SW480 (cell line): ENCODE data around the gene OGFRL1.
A peak's percentile ranks its signal among the peaks of the same experiment; 100 is the strongest.
"Not testable (repeated sequence)": the region's sequence is repeated elsewhere in the genome, so short reads cannot be mapped to it uniquely, and the experiment has no call there.

ENCODE experiments used
- DNase-seq: peaks from one replicate; pipeline ENCODE4 v3.0.0-alpha.2; 2016; ENCODE audit warnings: low spot score

Gene OGFRL1

DNA sequence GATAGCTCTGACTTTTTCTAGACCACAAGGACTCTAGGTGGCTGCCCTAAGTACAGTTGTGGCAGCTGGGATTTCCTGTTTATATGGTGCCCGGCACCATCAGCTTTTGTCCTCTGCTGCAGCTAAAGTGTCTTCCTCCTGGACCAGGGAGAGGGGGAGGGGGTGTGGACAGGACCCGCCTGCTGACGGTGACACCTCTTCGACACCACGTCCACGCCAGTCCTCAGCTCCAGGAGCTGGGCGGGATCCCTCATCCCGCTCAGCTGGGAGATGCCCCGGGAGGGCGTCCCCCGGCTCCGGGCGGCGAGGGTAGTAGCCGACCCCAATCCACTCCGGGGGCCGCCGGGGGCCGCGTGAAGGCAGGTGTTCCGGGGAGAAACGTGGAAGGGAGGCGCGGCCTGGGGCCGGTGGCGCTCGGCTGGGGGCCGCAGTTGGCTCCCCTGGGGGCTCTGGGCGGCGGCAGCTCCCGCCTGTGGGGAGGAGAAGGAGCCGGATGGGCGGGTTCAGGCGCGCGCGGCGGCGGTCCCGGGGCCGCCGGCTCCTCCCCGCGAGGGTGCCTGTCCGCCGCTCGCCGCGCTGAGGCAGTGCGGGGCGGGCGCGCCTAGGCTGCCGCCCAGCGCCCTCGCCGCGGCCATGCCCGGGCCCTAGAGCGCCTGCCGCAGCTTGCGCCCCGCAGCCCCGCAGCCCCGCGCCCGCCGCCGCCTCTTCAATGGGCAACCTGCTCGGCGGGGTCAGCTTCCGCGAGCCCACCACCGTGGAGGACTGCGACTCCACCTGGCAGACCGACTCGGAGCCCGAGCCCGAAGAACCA is at the start of gene OGFRL1:
OGFRL1 (plus strand) TSS at position 584 of the 811 bp plus-strand sequence; CDS start at position 710, 126 bp downstream.
- peak; percentile 72 for DNase-seq

DNA sequence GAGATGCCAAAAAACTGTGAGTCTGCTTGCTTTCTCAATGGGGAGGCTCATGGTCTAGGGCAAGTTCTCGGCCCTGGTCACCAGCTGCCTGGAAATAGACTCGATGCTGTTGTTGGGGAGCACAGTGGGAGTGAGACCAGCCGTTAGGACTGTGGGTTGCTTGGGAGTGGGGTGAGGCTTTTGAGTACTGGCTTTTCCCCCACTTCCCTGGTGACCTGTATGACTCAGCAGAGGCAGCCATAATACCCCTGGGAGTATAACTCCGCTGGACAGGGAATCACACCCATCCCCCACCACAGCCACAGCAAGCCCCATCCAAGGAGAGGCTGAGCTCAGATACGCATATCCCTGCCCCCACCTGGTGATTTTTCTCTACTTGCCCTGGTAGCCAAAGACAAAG is 48.9 kb upstream of the OGFRL1 start:
- DNase-seq: no peak

DNA sequence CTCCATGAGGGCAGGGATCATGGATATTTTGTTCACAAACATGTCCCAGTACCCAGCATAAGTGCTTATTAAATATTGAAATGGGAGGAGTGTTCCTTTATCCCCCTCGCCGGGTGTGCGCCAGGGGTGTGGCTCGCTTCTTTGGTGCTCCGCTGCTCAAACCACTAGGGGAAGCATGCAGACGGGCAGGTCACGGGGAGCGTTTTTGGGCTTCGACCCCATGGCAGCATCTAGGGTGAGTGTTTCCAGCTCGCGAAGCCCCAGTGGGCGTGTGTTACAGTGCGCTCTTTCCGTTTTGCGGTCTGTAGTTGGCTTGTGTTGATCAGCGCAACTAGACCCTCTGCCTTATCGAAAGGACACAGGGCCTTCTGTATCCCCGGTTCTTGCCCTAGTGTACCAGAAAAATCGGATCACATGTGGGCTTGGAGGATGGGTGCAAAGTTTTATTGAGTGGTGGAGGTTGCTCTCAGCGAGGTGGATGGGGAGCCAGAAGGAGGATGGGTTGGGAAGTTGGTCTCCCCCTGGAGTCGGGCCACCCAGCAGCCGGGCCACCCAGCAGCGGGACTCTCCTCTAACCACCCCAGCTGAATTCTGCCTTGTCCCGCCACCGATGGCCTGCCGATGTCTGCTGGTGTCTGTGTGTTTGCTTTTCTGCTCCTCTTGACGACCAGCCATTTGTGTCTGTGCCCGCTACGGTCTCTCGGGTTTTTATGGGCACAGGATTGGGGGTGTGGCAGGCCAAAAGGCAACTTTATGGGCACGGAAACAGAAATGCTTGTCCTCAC is 43.2 kb upstream of the OGFRL1 start:
- DNase-seq: no peak

DNA sequence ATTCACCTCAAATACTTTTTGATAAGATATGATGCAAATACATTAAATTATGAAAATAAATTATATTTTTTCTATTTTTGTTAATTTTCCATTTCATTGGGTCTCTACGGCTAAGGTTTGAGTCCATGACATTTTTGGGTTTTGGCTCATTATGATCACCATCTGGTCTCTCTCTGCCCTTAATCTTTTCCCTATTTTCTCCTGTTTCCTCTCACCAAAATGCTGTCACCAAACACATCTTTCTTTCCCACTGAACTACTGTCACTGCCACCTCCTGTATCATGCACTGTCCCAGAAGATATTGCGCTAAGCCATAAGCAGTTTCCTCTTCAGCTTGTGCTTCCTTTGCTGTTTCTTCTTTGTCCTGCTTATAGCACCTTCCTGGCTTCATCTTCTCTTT is 42.0 kb upstream of the OGFRL1 start:
- no peak for DNase-seq

DNA sequence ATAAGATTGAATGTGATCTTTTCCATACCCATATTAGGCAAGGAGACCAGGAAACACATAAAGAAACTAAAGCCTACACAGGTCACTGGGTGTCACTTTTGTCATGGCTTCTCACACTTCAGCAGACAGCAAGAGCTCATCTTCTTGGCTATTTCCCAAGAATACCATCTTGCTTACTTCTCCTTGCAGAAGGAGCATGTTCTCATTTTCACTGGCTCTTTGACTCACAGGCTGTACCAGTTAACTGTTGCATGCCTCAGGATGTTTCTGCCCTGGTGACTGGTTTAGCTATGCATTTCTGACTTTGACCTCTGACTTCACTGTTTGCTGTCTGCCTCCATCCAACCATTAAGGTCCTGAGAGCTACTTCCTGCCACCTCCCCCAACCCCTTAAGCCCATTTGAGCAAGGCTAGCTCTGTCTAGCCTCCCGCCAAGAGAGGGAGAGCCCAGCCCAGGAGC is 40.3 kb upstream of the OGFRL1 start:
- DNase-seq: no peak

DNA sequence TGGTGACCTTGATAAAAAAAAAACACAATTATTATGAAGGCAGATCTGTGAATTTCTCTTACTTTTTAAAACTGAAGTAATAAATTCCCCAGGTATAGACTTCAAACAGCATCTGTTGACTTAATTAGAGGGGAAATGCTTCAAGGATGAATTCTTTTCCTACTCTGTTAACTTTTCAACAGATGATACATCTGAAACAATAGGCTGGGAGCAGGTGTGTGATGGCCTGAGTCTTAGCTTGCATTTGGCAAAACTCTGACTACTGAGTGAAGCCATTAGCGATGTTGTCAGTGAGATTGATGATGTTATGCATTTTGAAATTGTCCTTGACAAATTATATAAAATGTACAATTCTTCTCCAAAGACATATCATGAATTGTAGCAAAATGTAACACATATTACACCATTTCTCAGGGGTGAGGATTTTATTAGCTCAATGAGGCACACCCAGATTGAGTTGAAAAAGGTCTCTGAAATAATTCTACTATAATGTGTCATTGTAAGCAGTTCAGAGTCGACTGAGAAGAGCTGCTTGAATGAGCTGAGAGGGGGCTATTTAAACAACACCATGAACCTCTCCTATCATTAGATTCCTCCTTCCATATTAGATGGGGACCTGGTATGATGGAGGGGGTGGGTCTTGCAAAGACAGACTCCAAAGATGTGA is 39.6 kb upstream of the OGFRL1 start:
- DNase-seq: no peak

DNA sequence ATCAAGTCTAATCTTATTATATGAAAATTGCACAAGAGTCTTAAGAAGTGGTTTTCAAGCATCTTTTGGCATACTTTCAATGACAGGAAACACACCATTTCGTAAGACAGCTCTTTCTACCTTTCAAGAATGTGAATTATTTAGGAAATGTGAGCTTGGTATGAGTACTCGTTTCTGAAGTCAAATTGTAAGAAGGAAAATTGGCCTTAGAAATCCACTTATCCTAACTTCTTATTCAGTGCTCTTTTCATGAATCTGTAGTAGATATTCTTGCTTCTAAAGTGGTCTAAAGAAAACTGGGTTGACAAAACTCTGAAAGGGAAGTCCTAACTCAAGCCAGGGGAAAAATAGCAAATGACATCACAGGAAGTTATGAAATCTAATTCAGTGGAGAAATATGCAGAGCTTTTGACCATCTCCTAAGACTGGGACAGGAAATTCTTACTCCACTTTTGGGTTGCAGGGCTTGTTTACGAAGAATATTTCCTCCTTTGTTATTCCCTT is 38.5 kb upstream of the OGFRL1 start:
- DNase-seq: no peak

DNA sequence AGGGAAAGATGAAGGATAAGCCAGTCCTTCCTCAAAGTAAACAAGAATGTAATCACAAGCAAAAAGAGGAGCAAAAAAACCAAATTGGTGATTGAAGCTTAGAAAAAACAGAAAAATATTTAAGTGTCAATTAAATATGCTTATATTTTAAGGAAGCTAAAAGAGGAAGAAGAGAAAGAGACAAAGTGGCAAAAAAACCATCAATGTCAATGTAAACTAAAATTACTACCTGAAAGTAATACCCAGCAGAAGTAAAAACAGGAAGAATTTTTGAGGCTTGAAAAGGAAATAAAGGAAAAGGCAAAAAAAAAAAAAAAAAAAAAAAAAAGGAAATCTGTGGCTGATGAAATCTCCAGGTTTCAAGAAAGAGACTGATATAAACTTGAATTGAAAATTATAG is 36.2 kb upstream of the OGFRL1 start:
- no peak for DNase-seq

DNA sequence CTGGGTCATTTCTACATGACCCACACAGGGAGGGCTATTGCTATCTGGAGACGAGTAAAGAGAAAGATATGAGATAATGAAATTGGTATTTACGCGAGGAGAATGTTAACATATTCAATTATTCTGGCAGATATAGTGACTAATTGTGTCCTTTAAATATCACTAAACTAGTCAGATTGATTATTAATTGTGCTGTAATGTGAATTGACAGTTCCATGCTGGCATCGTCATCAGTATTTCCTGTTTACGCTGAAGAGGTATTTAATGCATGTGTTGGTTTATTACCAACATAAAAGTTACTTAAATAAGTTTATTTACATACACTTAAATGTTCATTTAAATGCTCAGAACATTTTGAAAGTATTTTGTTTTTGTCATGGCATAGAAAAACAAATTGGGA is 35.7 kb upstream of the OGFRL1 start:
- no peak for DNase-seq

DNA sequence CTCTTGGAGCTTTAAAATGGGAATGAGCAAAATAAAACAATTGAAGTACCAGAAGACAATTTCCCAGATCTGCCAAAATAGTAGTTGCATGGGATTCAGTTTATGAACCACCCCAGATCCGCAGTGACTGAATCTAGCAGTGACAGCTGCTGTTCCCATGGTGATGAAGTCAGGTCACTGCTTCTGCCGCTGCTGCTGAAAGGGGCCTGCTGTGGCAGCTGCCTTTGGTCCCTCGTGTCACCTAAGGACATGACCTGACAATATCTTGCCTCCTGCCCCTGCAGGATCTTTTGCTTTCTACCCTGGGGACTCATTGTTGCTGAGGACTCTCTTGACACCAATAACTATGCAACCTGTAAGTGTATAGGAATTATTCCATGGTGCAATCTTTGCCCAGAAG is 34.3 kb upstream of the OGFRL1 start:
- DNase-seq: no peak

DNA sequence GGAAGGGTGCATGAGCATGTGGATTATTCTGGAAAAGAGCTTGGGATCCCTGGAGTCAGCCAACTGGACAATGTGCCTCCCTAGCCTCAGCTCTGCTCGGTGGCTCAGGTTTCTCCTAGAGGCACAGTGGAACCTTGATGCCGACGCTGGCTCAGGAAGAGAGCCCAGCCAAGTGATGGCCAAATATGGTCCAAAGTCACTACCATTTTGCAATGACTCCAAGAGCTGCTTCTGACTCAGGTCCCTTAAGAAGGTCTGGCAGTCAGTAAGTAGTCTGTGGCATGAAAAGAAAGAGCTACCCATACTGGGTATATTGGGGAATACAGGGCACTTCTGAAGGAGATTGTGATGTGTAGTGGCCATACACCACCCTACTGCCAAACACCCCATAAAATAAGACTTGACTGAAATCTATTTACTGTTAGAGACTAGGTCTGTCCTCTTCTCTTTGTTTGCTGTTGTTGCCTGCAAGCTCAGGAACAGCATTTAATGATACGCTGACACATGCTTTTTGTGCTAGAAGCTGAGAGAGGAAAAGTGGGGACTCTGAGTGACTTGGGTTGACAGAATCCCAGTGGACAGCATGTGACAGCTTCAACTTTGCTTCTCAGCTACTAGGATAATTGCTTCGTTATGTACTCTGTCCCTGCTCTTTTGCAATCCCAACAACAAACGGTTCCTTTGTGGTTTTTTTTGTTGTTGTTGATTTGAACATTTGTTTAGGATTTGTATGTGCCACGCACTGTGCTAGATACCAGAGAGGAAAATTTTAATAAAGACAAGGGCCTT is 30.3 kb upstream of the OGFRL1 start:
- DNase-seq: no peak

DNA sequence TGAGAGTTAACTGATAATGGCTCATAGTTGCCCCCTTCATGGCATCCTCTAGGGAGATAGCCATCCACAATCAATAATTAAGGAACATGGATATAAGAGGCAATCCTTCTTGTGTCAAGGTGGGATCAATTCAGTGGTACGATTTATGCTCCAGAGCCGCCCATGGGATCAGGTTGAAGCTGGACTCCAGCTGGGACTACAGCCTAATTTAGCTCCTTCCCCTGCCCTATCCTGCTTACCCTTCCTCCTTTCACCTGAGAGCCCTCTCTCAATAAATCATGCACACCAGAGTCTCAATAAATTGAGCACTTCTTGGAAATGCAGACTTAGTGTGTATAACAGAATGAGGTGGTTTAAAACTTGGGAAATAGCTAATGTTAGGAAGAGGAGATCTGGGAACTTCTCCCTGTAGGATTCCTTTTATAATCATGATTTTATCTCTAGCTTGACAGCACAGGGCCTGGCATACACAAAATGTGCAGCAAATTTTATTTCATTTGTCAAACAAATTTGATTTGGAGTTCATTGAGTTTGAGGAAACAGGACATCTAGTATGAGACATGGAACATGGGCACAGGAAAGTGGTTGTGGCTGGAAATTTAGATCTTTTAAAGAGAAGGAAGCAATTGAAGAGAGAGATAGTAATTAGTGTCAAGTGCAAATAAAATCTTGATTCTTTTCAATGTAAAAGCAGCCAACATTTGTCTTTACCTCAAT is 28.6 kb upstream of the OGFRL1 start:
- no peak for DNase-seq

DNA sequence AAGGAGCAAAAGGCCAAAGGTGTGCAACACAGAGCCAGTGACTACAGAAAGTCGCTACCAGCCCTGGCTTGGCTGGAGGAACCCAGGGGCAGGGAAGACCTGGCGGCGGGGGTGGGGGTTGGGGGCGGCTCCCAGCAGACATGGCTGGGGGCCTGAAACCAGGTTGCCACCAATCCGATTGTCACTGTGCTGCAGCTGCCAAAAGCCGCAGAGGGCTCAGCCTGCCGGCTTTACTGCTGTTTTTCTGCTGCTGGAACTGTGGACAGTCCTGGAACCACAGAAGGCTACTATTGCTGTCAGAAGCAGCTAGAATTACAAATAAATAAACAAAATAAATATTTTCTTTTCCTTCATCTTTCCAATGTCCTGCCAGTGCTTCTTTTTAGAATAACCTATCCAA is 25.7 kb upstream of the OGFRL1 start:
- DNase-seq: no peak

DNA sequence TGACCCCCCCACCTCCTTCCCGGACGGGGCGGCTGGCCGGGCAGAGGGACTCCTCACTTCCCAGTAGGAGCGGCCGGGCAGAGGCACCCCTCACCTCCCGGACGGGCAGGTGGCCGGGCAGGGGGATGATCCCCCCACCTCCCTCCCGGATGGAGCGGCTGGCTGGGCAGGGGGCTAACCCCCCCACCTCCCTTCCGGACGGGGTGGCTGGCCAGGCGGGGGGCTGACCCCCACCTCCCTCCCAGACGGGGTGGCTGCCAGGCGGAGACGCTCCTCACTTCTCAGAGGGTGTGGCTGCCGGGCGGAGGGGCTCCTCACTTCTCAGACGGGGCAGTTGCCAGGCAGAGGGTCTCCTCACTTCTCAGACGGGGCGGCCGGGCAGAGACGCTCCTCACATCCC is 22.2 kb upstream of the OGFRL1 start:
- DNase-seq: not testable (repeated sequence)

DNA sequence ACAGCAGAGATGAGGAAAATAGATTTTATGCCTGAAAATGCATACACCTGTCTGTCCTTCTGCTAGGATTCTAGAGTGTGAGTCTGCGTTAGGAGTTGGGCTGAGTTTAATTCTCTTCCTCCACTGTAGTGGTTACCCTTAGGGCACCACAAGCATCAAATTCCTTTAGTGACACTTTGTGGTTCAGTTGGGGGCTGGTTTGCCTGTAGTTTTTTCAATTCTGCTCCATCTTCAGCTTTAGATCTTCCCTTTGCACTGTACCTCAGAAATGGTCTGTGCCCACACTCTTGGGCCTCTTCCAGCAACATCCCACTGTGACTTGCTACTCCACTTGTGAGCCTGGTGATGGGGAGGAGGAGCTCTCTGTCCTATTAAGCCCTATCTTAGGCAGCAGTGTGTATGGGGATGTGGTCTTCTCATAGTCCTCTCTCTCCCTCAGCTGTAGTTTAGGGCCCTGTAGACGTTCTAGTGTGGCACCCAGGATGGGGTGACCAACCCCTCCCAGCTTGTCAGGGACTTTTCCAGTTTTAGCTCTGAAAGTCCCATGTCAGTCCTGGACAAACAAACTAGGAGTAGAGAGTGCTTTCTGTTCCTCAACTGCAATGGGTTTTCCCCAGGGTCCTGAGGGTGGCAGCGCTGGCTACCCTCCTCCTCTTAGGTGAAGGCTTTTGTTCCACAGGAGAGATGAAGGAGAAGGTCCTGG is 19.7 kb upstream of the OGFRL1 start:
- no peak for DNase-seq

DNA sequence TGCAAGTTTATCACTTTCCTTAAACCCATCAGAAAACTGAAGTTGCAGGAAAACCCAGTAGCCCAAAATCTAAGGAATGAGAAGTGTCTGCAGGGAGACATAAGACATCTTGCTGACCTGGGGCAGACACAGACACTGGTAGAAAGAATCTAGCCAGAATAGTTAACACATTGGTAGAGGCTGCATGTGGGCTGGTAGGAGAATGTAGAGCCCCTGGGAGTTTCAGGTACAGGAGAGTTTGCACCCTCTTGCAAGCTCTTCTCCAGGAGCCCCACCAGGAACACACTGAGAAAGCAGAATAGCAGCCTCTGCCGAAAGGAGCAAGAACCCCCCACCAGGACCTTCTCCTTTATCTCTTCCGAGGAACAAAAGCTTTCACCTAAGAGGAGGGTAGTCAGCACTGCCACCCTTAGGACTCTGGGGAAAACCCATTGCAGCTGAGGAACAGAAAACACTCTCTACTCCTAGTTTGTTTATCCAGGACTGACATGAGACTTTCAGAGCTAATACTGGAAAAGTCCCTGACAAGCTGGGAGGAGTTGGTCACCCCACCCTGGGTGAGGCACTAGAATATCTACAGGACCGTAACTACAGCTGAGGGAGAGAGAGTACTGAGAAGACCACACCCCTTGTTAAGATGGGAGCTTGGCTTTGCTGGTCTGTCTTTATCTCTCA is 10.5 kb upstream of the OGFRL1 start:
- DNase-seq: no peak

DNA sequence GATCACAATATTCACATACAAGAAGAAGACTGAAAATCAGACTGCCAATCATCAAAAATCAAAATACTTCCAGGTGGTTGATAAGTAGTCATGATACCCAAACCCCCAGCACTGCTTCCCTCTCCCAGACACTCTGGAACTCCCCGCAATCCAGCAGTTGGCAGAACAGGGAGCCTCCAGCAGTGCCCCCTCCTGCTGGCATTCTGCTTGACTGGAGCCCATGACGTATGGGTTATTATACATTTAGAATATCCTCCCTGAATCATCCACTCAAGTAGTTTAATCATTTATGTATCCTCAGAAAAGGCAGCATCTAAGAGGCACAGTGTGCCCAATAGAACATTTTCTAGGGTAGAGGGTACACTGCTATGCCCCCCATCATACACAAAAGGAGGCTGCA is 9.3 kb upstream of the OGFRL1 start:
- DNase-seq: no peak

DNA sequence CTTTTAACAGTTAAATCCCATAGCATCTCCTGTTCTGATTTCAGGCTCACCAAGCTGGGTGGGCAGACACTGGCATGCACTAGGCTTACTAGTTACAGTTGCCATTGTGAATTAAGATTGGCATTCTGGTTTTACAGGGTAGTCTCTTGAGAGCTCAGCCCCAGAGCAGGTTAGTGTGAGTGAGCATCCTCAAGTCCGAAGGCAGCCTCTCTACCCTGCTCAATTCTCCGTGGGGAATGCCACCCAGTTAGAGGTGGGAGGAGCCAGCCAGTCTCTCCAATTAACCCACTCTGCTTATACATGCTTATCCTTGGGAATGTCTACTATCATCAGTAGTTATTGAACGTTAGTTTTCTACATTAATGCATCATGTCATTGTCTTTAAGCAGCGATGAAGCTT is 8.9 kb upstream of the OGFRL1 start:
- no peak for DNase-seq

DNA sequence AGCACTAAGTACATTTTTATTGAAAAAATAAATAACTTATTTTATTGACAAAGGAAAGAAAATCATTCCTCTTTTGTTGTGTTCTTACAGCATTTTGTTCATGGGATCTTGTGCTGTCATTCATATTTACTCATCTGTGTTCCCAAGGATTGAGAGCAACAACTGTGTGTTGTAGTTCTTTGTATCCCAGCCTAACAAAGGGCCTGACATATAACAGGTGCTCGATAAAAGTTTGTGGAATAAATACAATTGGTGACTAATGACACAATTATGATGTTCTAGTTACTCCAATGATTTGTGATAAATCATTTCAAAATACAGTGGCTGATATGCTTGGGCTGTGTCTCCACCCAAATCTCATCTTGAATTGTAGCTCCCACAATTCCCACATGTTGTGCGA is 7.9 kb upstream of the OGFRL1 start:
- no peak for DNase-seq

DNA sequence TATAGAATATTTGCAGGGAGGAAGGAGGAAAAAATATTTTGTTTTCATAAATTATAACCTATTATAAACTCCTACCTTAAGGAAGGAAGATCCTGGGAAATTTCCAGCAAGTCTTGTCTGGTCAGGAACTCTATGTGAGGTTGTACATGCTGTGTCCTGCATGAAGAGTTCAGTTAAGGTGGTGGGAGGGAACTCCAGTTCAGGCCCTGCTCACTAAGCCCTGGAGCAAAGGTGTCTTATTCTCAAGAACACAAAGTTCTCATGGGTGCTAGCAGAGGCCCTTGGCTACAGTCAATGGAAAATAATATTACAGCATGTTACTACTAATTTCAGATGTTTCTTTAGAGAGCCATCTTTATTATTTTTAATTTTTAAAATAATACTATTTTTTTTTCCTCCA is 3.8 kb upstream of the OGFRL1 start:
- DNase-seq: no peak
